WTC11 (cell line): ENCODE measurements around the gene OBSCN. TPM values are rescaled to one million over a fixed set of nuclear protein-coding genes. Genes with fewer than 3 reads are reported as not detected.

Experiments used
- ATAC-seq: fragments of 200-7000 bp; cut with Tn5 transposase; 2 replicates; pipeline ENCODE4 v1.10.0; 2021; ENCODE audit warnings: mild to moderate bottlenecking, moderate library complexity
- CTCF ChIA-PET: fragments of 300-600 bp; sonication (Branson Sonifier 250); formaldehyde crosslinking; loops from one replicate; lab custom pipeline; 2021; ENCODE audit warnings: antibody characterized with exemption; lab: Charles Lee
- POLR2A ChIA-PET: fragments of 350-600 bp; sonication (Branson Sonifier 250); formaldehyde crosslinking; loops from one replicate; lab custom pipeline; 2021; ENCODE audit warnings: antibody characterized with exemption; lab: Charles Lee
- DNase-seq: peaks from one replicate; pipeline ENCODE4 v3.0.0; 2021; ENCODE audit warnings: low spot score
- H3K27ac Mint-ChIP-seq: 2 replicates; pipeline ENCODE4 v1.8.0; 2021; ENCODE audit warnings: mixed read lengths
- H3K27me3 Mint-ChIP-seq: 2 replicates; pipeline ENCODE4 v1.8.0; 2021; ENCODE audit warnings: low read depth, mild to moderate bottlenecking, moderate library complexity, mixed read lengths
- H3K36me3 Mint-ChIP-seq: 2 replicates; pipeline ENCODE4 v1.8.0; 2021; ENCODE audit warnings: mixed read lengths
- H3K4me1 Mint-ChIP-seq: 2 replicates; pipeline ENCODE4 v1.8.0; 2022; ENCODE audit warnings: mixed read lengths
- H3K4me3 Mint-ChIP-seq: 2 replicates; pipeline ENCODE4 v1.8.0; 2021; ENCODE audit warnings: mild to moderate bottlenecking, moderate library complexity, mixed read lengths
- H3K9me3 Mint-ChIP-seq: 2 replicates; pipeline ENCODE4 v1.8.0; 2021; ENCODE audit warnings: mixed read lengths
- ESRRA ChIP-seq: sonication (generic); formaldehyde crosslinking; IDR thresholded peaks from 2 replicates; pipeline ENCODE4 v1.8.1; 2022; ENCODE audit warnings: mild to moderate bottlenecking, missing genetic modification reagents, borderline replicate concordance
- ETV6 ChIP-seq: sonication (generic); formaldehyde crosslinking; IDR thresholded peaks from 2 replicates; pipeline ENCODE4 v1.8.1; 2022; ENCODE audit warnings: mild to moderate bottlenecking, missing genetic modification reagents
- KAT7 ChIP-seq: sonication (generic); formaldehyde crosslinking; IDR thresholded peaks from 2 replicates; pipeline ENCODE4 v1.8.1; 2023; ENCODE audit warnings: missing genetic modification reagents, mild to moderate bottlenecking, borderline replicate concordance
- NR1H2 ChIP-seq: sonication (generic); formaldehyde crosslinking; IDR thresholded peaks from 2 replicates; pipeline ENCODE4 v1.9.0; 2021; ENCODE audit warnings: mild to moderate bottlenecking, moderate library complexity, missing genetic modification reagents
- NR3C1 ChIP-seq: sonication (generic); formaldehyde crosslinking; conservative IDR thresholded peaks from 2 replicates; pipeline ENCODE4 v1.8.1; 2023; ENCODE audit warnings: low read depth, mild to moderate bottlenecking, missing genetic modification reagents
- ZNF396 ChIP-seq: fragments of 250-450 bp; sonication (Bioruptor Pico); IDR thresholded peaks from 2 replicates; pipeline ENCODE4 v1.8.0; 2021; ENCODE audit warnings: mild to moderate bottlenecking, moderate library complexity, borderline replicate concordance
- ZNF416 ChIP-seq: fragments of 250-450 bp; sonication (Bioruptor Pico); IDR thresholded peaks from 2 replicates; pipeline ENCODE4 v1.9.0; 2021; ENCODE audit warnings: mild to moderate bottlenecking, inconsistent platforms
- total RNA-seq: library from RNA; stranded (reverse); gene quantifications from 3 replicates; pipeline ENCODE4 v1.2.3, GENCODE V29; 2021
- TF ChIP-seq, protein P1 (sequence below): sonication (generic); formaldehyde crosslinking; IDR thresholded peaks from 2 replicates; pipeline ENCODE4 v1.8.0; 2022; ENCODE audit warnings: mild to moderate bottlenecking, missing genetic modification reagents
- TF ChIP-seq, protein P2 (sequence below): sonication (generic); formaldehyde crosslinking; IDR thresholded peaks from 2 replicates; pipeline ENCODE4 v1.8.1; 2022; ENCODE audit warnings: low read depth, mild to moderate bottlenecking, moderate library complexity, missing genetic modification reagents, borderline replicate concordance
- TF ChIP-seq, protein P3 (sequence below): fragments of 250-450 bp; sonication (Bioruptor Pico); IDR thresholded peaks from 2 replicates; pipeline ENCODE4 v1.9.0; 2021; ENCODE audit warnings: mild to moderate bottlenecking, borderline replicate concordance
- TF ChIP-seq, protein P4 (sequence below): sonication (generic); formaldehyde crosslinking; IDR thresholded peaks from 2 replicates; pipeline ENCODE4 v1.8.1; 2022; ENCODE audit warnings: mild to moderate bottlenecking, missing genetic modification reagents, moderate library complexity, borderline replicate concordance
- TF ChIP-seq, protein P5 (sequence below): sonication (generic); formaldehyde crosslinking; IDR thresholded peaks from 2 replicates; pipeline ENCODE4 v1.8.0; 2023; ENCODE audit warnings: missing genetic modification reagents

OBSCN gene
- total RNA-seq, 1 experiment from 2014 or later: 38.8 TPM

DNA sequence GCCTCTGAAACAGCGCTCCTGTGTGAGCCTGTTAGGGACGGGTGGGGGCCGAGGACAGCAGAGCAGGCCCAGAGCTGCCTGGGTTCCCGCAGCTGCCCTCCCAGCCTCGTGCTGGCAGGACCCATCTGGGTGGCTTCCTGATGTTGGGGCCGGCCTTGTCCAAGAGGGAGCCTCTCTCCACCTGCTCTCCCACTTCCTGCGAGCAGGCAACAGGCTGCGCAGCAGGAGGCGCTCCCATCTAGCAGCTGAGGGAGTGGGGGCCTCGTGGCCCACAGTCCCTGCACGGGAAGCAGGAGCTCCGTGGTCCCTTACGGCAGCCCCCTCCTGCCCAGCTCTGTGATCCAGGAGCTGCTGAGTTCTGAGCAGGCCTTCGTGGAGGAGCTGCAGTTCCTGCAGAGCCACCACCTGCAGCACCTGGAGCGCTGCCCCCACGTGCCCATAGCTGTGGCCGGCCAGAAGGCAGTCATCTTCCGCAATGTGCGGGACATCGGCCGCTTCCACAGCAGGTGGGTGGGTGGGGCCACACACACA lies 130.7 kb downstream of the OBSCN start:
- Mint-ChIP-seq H3K36me3 (peaks cover 18% of the 10 kb centered on the region), H3K27ac (no peak overlapping the region), H3K4me1 (no peaks in the 10 kb centered on the region), H3K9me3 (peaks cover 4% of the 10 kb centered on the region; the same call in 1 of the 2 replicates), H3K4me3 (no peak overlapping the region), H3K27me3 (no peaks in the 10 kb centered on the region)
- POLR2A ChIA-PET: no interaction called here
- no peak for ATAC-seq
- TF ChIP-seq KAT7 (CRISPR knock-in tag): no peak
- no peak for TF ChIP-seq NR1H2 (CRISPR knock-in tag)
- TF ChIP-seq NR3C1: no peak
- TF ChIP-seq, protein P1, sequence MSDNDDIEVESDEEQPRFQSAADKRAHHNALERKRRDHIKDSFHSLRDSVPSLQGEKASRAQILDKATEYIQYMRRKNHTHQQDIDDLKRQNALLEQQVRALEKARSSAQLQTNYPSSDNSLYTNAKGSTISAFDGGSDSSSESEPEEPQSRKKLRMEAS (CRISPR knock-in tag): no peak
- no peak for TF ChIP-seq ETV6 (CRISPR knock-in tag)
- TF ChIP-seq, protein P2, sequence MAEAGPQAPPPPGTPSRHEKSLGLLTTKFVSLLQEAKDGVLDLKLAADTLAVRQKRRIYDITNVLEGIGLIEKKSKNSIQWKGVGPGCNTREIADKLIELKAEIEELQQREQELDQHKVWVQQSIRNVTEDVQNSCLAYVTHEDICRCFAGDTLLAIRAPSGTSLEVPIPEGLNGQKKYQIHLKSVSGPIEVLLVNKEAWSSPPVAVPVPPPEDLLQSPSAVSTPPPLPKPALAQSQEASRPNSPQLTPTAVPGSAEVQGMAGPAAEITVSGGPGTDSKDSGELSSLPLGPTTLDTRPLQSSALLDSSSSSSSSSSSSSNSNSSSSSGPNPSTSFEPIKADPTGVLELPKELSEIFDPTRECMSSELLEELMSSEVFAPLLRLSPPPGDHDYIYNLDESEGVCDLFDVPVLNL (CRISPR knock-in tag): no peak
- TF ChIP-seq, protein P3, sequence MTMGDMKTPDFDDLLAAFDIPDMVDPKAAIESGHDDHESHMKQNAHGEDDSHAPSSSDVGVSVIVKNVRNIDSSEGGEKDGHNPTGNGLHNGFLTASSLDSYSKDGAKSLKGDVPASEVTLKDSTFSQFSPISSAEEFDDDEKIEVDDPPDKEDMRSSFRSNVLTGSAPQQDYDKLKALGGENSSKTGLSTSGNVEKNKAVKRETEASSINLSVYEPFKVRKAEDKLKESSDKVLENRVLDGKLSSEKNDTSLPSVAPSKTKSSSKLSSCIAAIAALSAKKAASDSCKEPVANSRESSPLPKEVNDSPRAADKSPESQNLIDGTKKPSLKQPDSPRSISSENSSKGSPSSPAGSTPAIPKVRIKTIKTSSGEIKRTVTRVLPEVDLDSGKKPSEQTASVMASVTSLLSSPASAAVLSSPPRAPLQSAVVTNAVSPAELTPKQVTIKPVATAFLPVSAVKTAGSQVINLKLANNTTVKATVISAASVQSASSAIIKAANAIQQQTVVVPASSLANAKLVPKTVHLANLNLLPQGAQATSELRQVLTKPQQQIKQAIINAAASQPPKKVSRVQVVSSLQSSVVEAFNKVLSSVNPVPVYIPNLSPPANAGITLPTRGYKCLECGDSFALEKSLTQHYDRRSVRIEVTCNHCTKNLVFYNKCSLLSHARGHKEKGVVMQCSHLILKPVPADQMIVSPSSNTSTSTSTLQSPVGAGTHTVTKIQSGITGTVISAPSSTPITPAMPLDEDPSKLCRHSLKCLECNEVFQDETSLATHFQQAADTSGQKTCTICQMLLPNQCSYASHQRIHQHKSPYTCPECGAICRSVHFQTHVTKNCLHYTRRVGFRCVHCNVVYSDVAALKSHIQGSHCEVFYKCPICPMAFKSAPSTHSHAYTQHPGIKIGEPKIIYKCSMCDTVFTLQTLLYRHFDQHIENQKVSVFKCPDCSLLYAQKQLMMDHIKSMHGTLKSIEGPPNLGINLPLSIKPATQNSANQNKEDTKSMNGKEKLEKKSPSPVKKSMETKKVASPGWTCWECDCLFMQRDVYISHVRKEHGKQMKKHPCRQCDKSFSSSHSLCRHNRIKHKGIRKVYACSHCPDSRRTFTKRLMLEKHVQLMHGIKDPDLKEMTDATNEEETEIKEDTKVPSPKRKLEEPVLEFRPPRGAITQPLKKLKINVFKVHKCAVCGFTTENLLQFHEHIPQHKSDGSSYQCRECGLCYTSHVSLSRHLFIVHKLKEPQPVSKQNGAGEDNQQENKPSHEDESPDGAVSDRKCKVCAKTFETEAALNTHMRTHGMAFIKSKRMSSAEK (CRISPR knock-in tag): no peak
- TF ChIP-seq, protein P4, sequence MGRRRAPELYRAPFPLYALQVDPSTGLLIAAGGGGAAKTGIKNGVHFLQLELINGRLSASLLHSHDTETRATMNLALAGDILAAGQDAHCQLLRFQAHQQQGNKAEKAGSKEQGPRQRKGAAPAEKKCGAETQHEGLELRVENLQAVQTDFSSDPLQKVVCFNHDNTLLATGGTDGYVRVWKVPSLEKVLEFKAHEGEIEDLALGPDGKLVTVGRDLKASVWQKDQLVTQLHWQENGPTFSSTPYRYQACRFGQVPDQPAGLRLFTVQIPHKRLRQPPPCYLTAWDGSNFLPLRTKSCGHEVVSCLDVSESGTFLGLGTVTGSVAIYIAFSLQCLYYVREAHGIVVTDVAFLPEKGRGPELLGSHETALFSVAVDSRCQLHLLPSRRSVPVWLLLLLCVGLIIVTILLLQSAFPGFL (CRISPR knock-in tag): no peak
- no peak for TF ChIP-seq ZNF396 (CRISPR knock-in tag)
- no peak for TF ChIP-seq ESRRA (CRISPR knock-in tag)
- TF ChIP-seq, protein P5, sequence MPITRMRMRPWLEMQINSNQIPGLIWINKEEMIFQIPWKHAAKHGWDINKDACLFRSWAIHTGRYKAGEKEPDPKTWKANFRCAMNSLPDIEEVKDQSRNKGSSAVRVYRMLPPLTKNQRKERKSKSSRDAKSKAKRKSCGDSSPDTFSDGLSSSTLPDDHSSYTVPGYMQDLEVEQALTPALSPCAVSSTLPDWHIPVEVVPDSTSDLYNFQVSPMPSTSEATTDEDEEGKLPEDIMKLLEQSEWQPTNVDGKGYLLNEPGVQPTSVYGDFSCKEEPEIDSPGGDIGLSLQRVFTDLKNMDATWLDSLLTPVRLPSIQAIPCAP (CRISPR knock-in tag): no peak
- DNase-seq: peak; percentile 10
- CTCF ChIA-PET: interaction anchor here (1.0 to 1.2 kb wide), 4 partner anchors 30 to 208 kb away, joined by 3 to 4 read pairs (median 4); no protein-coding TSS in a partner anchor

DNA sequence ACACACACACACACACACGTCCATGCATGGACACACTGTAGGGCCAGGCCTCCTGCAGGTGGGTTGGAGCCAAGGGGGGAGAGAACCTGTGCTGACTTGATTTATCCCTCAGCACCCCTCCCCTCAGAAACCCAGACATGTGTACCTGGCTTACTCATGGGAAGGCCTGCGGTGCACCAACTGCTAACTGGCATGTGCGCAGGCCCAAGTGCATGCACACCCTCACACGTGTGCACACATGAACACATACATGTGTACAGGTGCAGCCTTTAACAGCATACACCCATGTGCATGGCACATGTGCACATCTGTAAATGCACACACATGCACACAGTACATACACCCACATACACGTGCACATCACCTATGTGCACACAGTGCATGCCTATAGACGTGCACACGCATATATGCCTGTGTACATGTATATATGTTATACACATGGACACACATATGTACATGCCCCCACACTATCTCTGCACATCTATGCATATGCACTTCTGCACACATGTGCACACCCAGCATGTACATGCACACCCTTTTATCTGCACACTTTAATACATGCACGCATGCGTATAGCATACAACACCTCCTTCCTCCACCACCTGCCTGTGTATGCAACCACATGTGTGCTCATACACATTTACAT lies 131.3 kb downstream of the OBSCN start:
- POLR2A ChIA-PET: no interaction called here
- peaks cover 19% of the 10 kb centered on the region for H3K36me3 Mint-ChIP-seq
- H3K9me3 Mint-ChIP-seq: peaks cover 10% of the 10 kb centered on the region

More for the DNA sequence above, 131.3 kb downstream of the OBSCN start:
- TF ChIP-seq, protein P5 (CRISPR knock-in tag): no peak
- no peak for TF ChIP-seq ZNF416 (CRISPR knock-in tag)
- Mint-ChIP-seq H3K4me1 (no peaks in the 10 kb centered on the region), H3K27me3 (no peaks in the 10 kb centered on the region), H3K4me3 (no peak overlapping the region), H3K27ac (no peak overlapping the region)
- no peak for ATAC-seq
- no peak for DNase-seq
- CTCF ChIA-PET: interaction anchor here (1.0 to 1.2 kb wide), 4 partner anchors 30 to 208 kb away, joined by 3 to 4 read pairs (median 4); no protein-coding TSS in a partner anchor
